MCF 10A (cell line): Measurements from ENCODE around the gene ZNF333. TPM values are rescaled to one million over a fixed set of nuclear protein-coding genes. Genes with fewer than 3 reads are reported as not detected.

Experiments used
- BruUV-seq: library from RNA; stranded (reverse); fragments of 400-500 nt; replicated peaks from 2 replicates; lab custom pipeline; 2021; lab: Mats Ljungman, UMichigan
- CTCF ChIA-PET: fragments of 300-600 bp; sonication (Branson Sonifier 250); formaldehyde crosslinking; extraction: SDS; loops from one replicate; lab custom pipeline; 2021; ENCODE audit warnings: antibody characterized with exemption, inconsistent platforms; lab: Yijun Ruan, JAX
- POLR2A ChIA-PET: fragments of 300-600, 350-650 bp; sonication (Branson Sonifier 250); formaldehyde crosslinking; extraction: SDS; loops from one replicate; lab custom pipeline; 2020; ENCODE audit warnings: antibody characterized with exemption, inconsistent platforms; lab: Yijun Ruan, JAX
- DNase-seq: peaks from one replicate; pipeline ENCODE4 v3.0.0-alpha.2; 2018; ENCODE audit not compliant: unreplicated experiment
- H3K27ac Mint-ChIP-seq: one replicate; pipeline ENCODE4 v1.8.0; 2022; ENCODE audit warnings: mild to moderate bottlenecking, low read depth, mixed read lengths; ENCODE audit not compliant: unreplicated experiment
- H3K27me3 Mint-ChIP-seq: one replicate; pipeline ENCODE4 v1.8.0; 2022; ENCODE audit warnings: mixed read lengths; ENCODE audit not compliant: insufficient read depth, unreplicated experiment
- H3K36me3 Mint-ChIP-seq: one replicate; pipeline ENCODE4 v1.8.0; 2022; ENCODE audit warnings: mild to moderate bottlenecking, moderate library complexity, mixed read lengths; ENCODE audit not compliant: insufficient read depth, unreplicated experiment
- H3K4me1 Mint-ChIP-seq: one replicate; pipeline ENCODE4 v1.8.0; 2022; ENCODE audit warnings: mixed read lengths; ENCODE audit not compliant: insufficient read depth, unreplicated experiment
- H3K4me3 Mint-ChIP-seq: one replicate; pipeline ENCODE4 v1.8.0; 2022; ENCODE audit warnings: mild to moderate bottlenecking, moderate library complexity, mixed read lengths; ENCODE audit not compliant: unreplicated experiment
- H3K9me3 Mint-ChIP-seq: one replicate; pipeline ENCODE4 v1.8.0; 2022; ENCODE audit warnings: mixed read lengths; ENCODE audit not compliant: unreplicated experiment
- intact Hi-C: fragments of 100-400 bp; cut with micrococcal nuclease; formaldehyde crosslinking; loops from 2 replicates; pipeline ENCODE4 v1.14.1; 2022
- total RNA-seq: library from RNA; stranded (reverse); gene quantifications from 2 replicates; pipeline ENCODE4 v1.2.3, GENCODE V29; 2022
- TF ChIP-seq, protein P1 (sequence below): fragments of 200-600 bp; IDR thresholded peaks from one replicate; pipeline ENCODE4 v1.8.0; 2022; ENCODE audit warnings: antibody characterized with exemption, mild to moderate bottlenecking; ENCODE audit not compliant: unreplicated experiment

ZNF333 gene
- total RNA-seq, 1 experiment from 2014 or later: 15.4 TPM

- CTCF ChIA-PET: interaction anchor here (0.8 kb wide), 1 partner anchor 18 kb away, joined by 4 read pairs; no protein-coding TSS in a partner anchor
- H3K9me3 Mint-ChIP-seq: no peaks in the 10 kb centered on the region
- H3K27me3 Mint-ChIP-seq: no peaks in the 10 kb centered on the region
- DNase-seq: no peak
- intact Hi-C loops: no loop called here
- TF ChIP-seq, protein P1, sequence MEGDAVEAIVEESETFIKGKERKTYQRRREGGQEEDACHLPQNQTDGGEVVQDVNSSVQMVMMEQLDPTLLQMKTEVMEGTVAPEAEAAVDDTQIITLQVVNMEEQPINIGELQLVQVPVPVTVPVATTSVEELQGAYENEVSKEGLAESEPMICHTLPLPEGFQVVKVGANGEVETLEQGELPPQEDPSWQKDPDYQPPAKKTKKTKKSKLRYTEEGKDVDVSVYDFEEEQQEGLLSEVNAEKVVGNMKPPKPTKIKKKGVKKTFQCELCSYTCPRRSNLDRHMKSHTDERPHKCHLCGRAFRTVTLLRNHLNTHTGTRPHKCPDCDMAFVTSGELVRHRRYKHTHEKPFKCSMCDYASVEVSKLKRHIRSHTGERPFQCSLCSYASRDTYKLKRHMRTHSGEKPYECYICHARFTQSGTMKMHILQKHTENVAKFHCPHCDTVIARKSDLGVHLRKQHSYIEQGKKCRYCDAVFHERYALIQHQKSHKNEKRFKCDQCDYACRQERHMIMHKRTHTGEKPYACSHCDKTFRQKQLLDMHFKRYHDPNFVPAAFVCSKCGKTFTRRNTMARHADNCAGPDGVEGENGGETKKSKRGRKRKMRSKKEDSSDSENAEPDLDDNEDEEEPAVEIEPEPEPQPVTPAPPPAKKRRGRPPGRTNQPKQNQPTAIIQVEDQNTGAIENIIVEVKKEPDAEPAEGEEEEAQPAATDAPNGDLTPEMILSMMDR: no peak
- POLR2A ChIA-PET: no interaction called here
- H3K36me3 Mint-ChIP-seq: no peaks in the 10 kb centered on the region
- no peak overlapping the region for H3K4me3 Mint-ChIP-seq
- no TSS peak for BruUV-seq
- H3K4me1 Mint-ChIP-seq: no peaks in the 10 kb centered on the region
- no peak overlapping the region for H3K27ac Mint-ChIP-seq
Measured at GRCh38 chr19:14669940-14670339, 19.9 kb upstream of the ZNF333 start.

GRCh38 chr19:14670408-14670807 lies 19.4 kb upstream of the ZNF333 start:
- H3K4me1 Mint-ChIP-seq: no peaks in the 10 kb centered on the region
- no peaks in the 10 kb centered on the region for H3K27me3 Mint-ChIP-seq
- TF ChIP-seq, protein P1: no peak
- no peak overlapping the region for H3K27ac Mint-ChIP-seq
- no peaks in the 10 kb centered on the region for H3K9me3 Mint-ChIP-seq
- POLR2A ChIA-PET: no interaction called here
- no peak for DNase-seq
- BruUV-seq: no TSS peak
- CTCF ChIA-PET: interaction anchor here (0.8 kb wide), 1 partner anchor 19 kb away, joined by 4 read pairs; no protein-coding TSS in a partner anchor
- intact Hi-C loops: no loop called here
- no peak overlapping the region for H3K4me3 Mint-ChIP-seq
- H3K36me3 Mint-ChIP-seq: no peaks in the 10 kb centered on the region

DNA sequence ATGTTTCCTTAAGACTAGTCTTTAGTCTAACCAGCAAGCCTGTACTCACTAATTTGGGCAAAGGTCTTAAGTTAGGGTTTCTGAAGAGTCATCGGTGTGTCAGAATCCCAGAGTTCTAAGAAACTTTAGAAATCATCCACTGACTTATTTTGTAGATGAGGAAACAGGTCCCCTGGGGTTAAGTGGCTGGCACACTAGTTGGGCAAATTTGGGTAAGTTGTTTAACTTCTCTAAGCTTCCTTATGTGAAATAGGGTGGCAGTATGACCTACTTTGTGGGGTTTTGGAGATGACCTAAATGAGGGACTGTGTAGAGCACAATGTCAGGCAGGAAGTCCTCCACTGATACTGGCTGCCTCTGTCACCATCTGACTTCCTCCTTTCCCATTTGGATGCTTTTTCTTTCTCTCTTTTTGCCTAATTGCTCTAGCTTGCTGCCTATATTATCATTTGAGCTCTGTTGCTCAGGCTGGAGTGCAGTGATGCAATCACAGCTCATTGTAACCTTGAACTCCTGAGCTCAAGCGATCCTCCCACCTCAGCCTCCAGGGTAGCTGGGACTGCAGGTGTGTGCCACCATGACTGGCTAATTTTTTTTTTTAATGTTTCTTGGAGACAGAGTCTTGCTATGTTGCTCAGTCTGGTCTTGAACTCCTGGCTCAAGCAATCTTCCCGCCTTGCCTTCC lies 17.5 kb upstream of the ZNF333 start:
- H3K9me3 Mint-ChIP-seq: no peaks in the 10 kb centered on the region
- H3K4me1 Mint-ChIP-seq: no peaks in the 10 kb centered on the region
- no peaks in the 10 kb centered on the region for H3K36me3 Mint-ChIP-seq
- no peaks in the 10 kb centered on the region for H3K27me3 Mint-ChIP-seq
- H3K4me3 Mint-ChIP-seq: no peak overlapping the region
- H3K27ac Mint-ChIP-seq: no peak overlapping the region
- DNase-seq: no peak
- ChIA-PET CTCF (interaction anchor here (0.7 kb wide), 1 partner anchor 1110 kb away, joined by 3 read pairs; no protein-coding TSS in a partner anchor), POLR2A (interaction anchor here (0.6 to 1.8 kb wide), 2 partner anchors 13 to 187 kb away, joined by 3 to 9 read pairs; no protein-coding TSS in a partner anchor)
- BruUV-seq: no TSS peak
- TF ChIP-seq, protein P1: no peak
- intact Hi-C loops: no loop called here

DNA sequence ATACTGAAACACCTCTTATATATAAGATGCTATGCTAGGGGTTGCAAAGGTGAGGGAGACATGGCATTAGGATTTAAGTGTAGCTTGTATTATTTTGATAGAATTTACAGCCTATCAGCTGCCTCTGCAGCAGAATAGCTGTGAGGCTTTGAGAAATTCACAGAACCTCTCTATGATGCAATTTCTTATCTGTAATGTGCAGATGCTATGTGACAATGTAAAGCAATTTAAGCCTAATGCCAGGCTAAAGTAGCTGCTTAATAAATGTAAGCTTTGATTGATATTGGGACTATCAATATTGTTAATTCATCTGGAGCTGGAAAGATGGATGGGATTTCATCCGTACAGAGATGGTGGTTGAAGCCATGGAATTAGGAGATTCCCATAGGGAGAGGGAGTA lies 16.8 kb upstream of the ZNF333 start:
- Mint-ChIP-seq H3K4me1 (no peaks in the 10 kb centered on the region), H3K36me3 (no peaks in the 10 kb centered on the region), H3K27me3 (no peaks in the 10 kb centered on the region), H3K4me3 (no peak overlapping the region), H3K27ac (no peak overlapping the region), H3K9me3 (no peaks in the 10 kb centered on the region)
- POLR2A ChIA-PET: interaction anchor here (0.6 to 1.8 kb wide), 2 partner anchors 13 to 186 kb away, joined by 3 to 9 read pairs; no protein-coding TSS in a partner anchor
- BruUV-seq: no TSS peak
- no peak for DNase-seq
- CTCF ChIA-PET: no interaction called here
- intact Hi-C loops: no loop called here
- TF ChIP-seq, protein P1: no peak
